T-helper 2 cell treated with Interferon-gamma antibody and Interleukin-4, amounts not matched to agents 100 ng/mL and 5 ng/mL, for 36 hours (primary cell): ENCODE results near the gene GPC6. TPM values are rescaled to one million over a fixed set of nuclear protein-coding genes. Genes with fewer than 3 reads are reported as not detected.

Source experiments
- intact Hi-C: fragments of 100-400 bp; cut with micrococcal nuclease; formaldehyde crosslinking; loops from one replicate; pipeline ENCODE4 v1.15.1; 2023
- total RNA-seq: library from RNA; stranded (reverse); gene quantifications from 2 replicates; pipeline ENCODE4 v1.2.3, GENCODE V29; 2022

Gene GPC6
- total RNA-seq, 1 donor from 2014 or later = not detected

GRCh38 chr13:93558637-93559036 lies 332.0 kb downstream of the GPC6 start:
- intact Hi-C loops = no loop called here

GRCh38 chr13:93559718-93560117 lies 333.1 kb downstream of the GPC6 start:
- intact Hi-C loops = no loop called here

GRCh38 chr13:93561576-93562225 lies 335.1 kb downstream of the GPC6 start:
- intact Hi-C loops = no loop called here

GRCh38 chr13:93562676-93563075 lies 336.1 kb downstream of the GPC6 start:
- intact Hi-C loops = no loop called here

GRCh38 chr13:93577105-93577504 lies 350.5 kb downstream of the GPC6 start:
- intact Hi-C loops = no loop called here

- intact Hi-C loops = no loop called here
Observed at GRCh38 chr13:93589788-93590187, 363.2 kb downstream of the GPC6 start.

GRCh38 chr13:93603043-93603442 lies 376.4 kb downstream of the GPC6 start:
- intact Hi-C loops = no loop called here

GRCh38 chr13:93614776-93615175 lies 388.2 kb downstream of the GPC6 start:
- intact Hi-C loops = no loop called here

- intact Hi-C loops = no loop called here
Observed at GRCh38 chr13:93620181-93620765, 393.7 kb downstream of the GPC6 start.

GRCh38 chr13:93621051-93621450 lies 394.4 kb downstream of the GPC6 start:
- intact Hi-C loops = no loop called here

- intact Hi-C loops = no loop called here
Observed at GRCh38 chr13:93621966-93622365, 395.4 kb downstream of the GPC6 start.

GRCh38 chr13:93624311-93624777 lies 397.7 kb downstream of the GPC6 start:
- intact Hi-C loops = no loop called here

- intact Hi-C loops = no loop called here
Observed at GRCh38 chr13:93625536-93625935, 398.9 kb downstream of the GPC6 start.

GRCh38 chr13:93628136-93628797 lies 401.7 kb downstream of the GPC6 start:
- intact Hi-C loops = no loop called here

GRCh38 chr13:93635616-93636032 lies 409.0 kb downstream of the GPC6 start:
- intact Hi-C loops = no loop called here

- intact Hi-C loops = no loop called here
Observed at GRCh38 chr13:93637852-93638251, 411.2 kb downstream of the GPC6 start.

- intact Hi-C loops = no loop called here
Observed at GRCh38 chr13:93640452-93640851, 413.8 kb downstream of the GPC6 start.

- intact Hi-C loops = no loop called here
Observed at GRCh38 chr13:93646245-93646644, 419.6 kb downstream of the GPC6 start.

- intact Hi-C loops = no loop called here
Observed at GRCh38 chr13:93649496-93649895, 422.9 kb downstream of the GPC6 start.

GRCh38 chr13:93653776-93654175 lies 427.2 kb downstream of the GPC6 start:
- intact Hi-C loops = no loop called here

- intact Hi-C loops = no loop called here
Observed at GRCh38 chr13:93655154-93655553, 428.5 kb downstream of the GPC6 start.

- intact Hi-C loops = no loop called here
Observed at GRCh38 chr13:93660391-93661063, 433.9 kb downstream of the GPC6 start.
